ENCODE data around the gene NSMCE1.

The NSMCE1 gene

GRCh38 chr16:27313422-27314160 lies 45.0 kb upstream of the NSMCE1 start, which contains the start of gene IL4R:
TSS of gene IL4R (plus strand) at chr16:27313974. CDS start at chr16:27340204, 26,230 bp downstream.
- no peaks in the 10 kb centered on the region for H3K9me3 ChIP-seq (replicated peaks; ENCODE audit: insufficient read depth, low read length)

GRCh38 chr16:27312580-27313421 lies 44.2 kb upstream of the NSMCE1 start:
- Histone ChIP-seq H3K4me1 (ENCODE audit: low read length) (no peaks in the 10 kb centered on the region), H3K4me3 (ENCODE audit: low read length) (peak overlapping the region; percentile 69), H3K4me2 (ENCODE audit: low read depth, low read length) (peak overlapping the region; percentile 84), H3K79me2 (ENCODE audit: low read length) (no peaks in the 10 kb centered on the region), H4K20me1 (ENCODE audit: insufficient read depth, low read length) (no peaks in the 10 kb centered on the region), H3K9ac (ENCODE audit: low read length) (peak overlapping the region; percentile 46; the same call in 1 of the 2 replicates), H3F3A (ENCODE audit: insufficient read depth, low read length) (no peaks in the 10 kb centered on the region), H3K27me3 (replicated peaks; ENCODE audit: insufficient read depth, low read length) (no peaks in the 10 kb centered on the region), H3K9me3 (replicated peaks; ENCODE audit: insufficient read depth, low read length) (no peaks in the 10 kb centered on the region), H3K9me2 (replicated peaks; ENCODE audit: insufficient read depth, low read length) (no peaks in the 10 kb centered on the region), H2AFZ (ENCODE audit: low read length) (peak overlapping the region; percentile 83), H3K27ac (ENCODE audit: low read length) (no peak overlapping the region), H3K36me3 (replicated peaks; ENCODE audit: insufficient read depth, low read length) (no peaks in the 10 kb centered on the region)
- DNase-seq = no peak
- TF ChIP-seq EZH2 (optimal IDR thresholded peaks at IDR 0.05; ENCODE audit: low read depth, low read length) (no peak), CTCF (IDR thresholded peaks at IDR 0.05; ENCODE audit: low read length) (no peak), EZH2phosphoT487 (IDR thresholded peaks at IDR 0.05; ENCODE audit: low read length) (no peak)

More at GRCh38 chr16:27313422-27314160, 45.0 kb upstream of the NSMCE1 start, which contains the start of gene IL4R:
- TF ChIP-seq EZH2 (optimal IDR thresholded peaks at IDR 0.05; ENCODE audit: low read depth, low read length) = no peak
- TF ChIP-seq EZH2phosphoT487 (IDR thresholded peaks at IDR 0.05; ENCODE audit: low read length) = no peak
- no peak for TF ChIP-seq CTCF (IDR thresholded peaks at IDR 0.05; ENCODE audit: low read length)
- Histone ChIP-seq H3K4me2 (ENCODE audit: low read depth, low read length) (peak within 1 kb of the TSS; percentile 87), H3K4me1 (ENCODE audit: low read length) (no peaks in the 10 kb centered on the region), H3F3A (ENCODE audit: insufficient read depth, low read length) (no peaks in the 10 kb centered on the region), H3K36me3 (replicated peaks; ENCODE audit: insufficient read depth, low read length) (no peaks in the 10 kb centered on the region), H3K9ac (ENCODE audit: low read length) (peak within 1 kb of the TSS; percentile 68), H2AFZ (ENCODE audit: low read length) (peak within 1 kb of the TSS; percentile 88), H3K9me2 (replicated peaks; ENCODE audit: insufficient read depth, low read length) (no peaks in the 10 kb centered on the region), H3K4me3 (ENCODE audit: low read length) (peak within 1 kb of the TSS; percentile 69), H3K27me3 (replicated peaks; ENCODE audit: insufficient read depth, low read length) (no peaks in the 10 kb centered on the region), H3K27ac (ENCODE audit: low read length) (no peak within 1 kb of the TSS), H4K20me1 (ENCODE audit: insufficient read depth, low read length) (no peaks in the 10 kb centered on the region), H3K79me2 (ENCODE audit: low read length) (no peaks in the 10 kb centered on the region)
- DNase-seq = peak; percentile 31

- no peak overlapping the region for H2AFZ ChIP-seq (ENCODE audit: low read length)
- TF ChIP-seq EZH2phosphoT487 (IDR thresholded peaks at IDR 0.05; ENCODE audit: low read length) (no peak), EZH2 (optimal IDR thresholded peaks at IDR 0.05; ENCODE audit: low read depth, low read length) (no peak), CTCF (IDR thresholded peaks at IDR 0.05; ENCODE audit: low read length) (no peak)
- no peak overlapping the region for H3K9ac ChIP-seq (ENCODE audit: low read length)
- no peaks in the 10 kb centered on the region for H3K79me2 ChIP-seq (ENCODE audit: low read length)
- H3K27me3 ChIP-seq (replicated peaks; ENCODE audit: insufficient read depth, low read length) = no peaks in the 10 kb centered on the region
- no peaks in the 10 kb centered on the region for H3K4me1 ChIP-seq (ENCODE audit: low read length)
- no peak overlapping the region for H3K4me2 ChIP-seq (ENCODE audit: low read depth, low read length)
- DNase-seq = no peak
- H3K9me2 ChIP-seq (replicated peaks; ENCODE audit: insufficient read depth, low read length) = no peaks in the 10 kb centered on the region
- H4K20me1 ChIP-seq (ENCODE audit: insufficient read depth, low read length) = no peaks in the 10 kb centered on the region
- no peak overlapping the region for H3K27ac ChIP-seq (ENCODE audit: low read length)
- no peaks in the 10 kb centered on the region for H3K9me3 ChIP-seq (replicated peaks; ENCODE audit: insufficient read depth, low read length)
- H3K36me3 ChIP-seq (replicated peaks; ENCODE audit: insufficient read depth, low read length) = no peaks in the 10 kb centered on the region
- H3F3A ChIP-seq (ENCODE audit: insufficient read depth, low read length) = no peaks in the 10 kb centered on the region
- no peak overlapping the region for H3K4me3 ChIP-seq (ENCODE audit: low read length)
Measured at GRCh38 chr16:27311897-27312303, 43.3 kb upstream of the NSMCE1 start.
